ENCODE data around the gene DCANP1.

Gene DCANP1

DNA sequence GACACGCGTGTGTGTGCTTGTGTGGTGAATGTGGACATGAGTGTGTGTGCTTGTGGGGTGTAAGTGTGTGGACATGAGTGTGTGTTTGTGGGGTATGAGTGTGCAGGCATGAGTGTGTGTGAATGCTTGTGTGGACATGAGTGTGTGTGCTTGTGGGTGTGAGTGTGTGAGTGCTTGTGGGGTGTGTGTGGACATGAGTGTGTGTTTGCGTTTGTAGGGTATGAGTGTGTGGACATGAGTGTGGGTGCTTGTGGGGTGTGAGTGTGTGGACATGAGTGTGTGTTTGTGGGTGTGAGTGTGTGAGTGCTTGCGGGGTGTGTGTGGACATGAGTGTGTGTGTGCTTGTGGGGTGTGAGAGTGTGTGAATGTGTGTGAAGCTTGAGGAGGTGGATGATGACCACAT is 34.8 kb upstream of the DCANP1 start:
- no peak overlapping the region for H3K4me3 ChIP-seq (replicated peaks; ENCODE audit: insufficient read depth, low read length)
- H3K27ac ChIP-seq (replicated peaks) = peak overlapping the region; percentile 36
- no peaks in the 10 kb centered on the region for H3K27me3 ChIP-seq (ENCODE audit: insufficient read depth, poor library complexity, severe bottlenecking)
- DNase-seq (ENCODE audit: low read depth in 1 of 2, low spot score in 1 of 2) = no peak
- TF ChIP-seq, protein P1, sequence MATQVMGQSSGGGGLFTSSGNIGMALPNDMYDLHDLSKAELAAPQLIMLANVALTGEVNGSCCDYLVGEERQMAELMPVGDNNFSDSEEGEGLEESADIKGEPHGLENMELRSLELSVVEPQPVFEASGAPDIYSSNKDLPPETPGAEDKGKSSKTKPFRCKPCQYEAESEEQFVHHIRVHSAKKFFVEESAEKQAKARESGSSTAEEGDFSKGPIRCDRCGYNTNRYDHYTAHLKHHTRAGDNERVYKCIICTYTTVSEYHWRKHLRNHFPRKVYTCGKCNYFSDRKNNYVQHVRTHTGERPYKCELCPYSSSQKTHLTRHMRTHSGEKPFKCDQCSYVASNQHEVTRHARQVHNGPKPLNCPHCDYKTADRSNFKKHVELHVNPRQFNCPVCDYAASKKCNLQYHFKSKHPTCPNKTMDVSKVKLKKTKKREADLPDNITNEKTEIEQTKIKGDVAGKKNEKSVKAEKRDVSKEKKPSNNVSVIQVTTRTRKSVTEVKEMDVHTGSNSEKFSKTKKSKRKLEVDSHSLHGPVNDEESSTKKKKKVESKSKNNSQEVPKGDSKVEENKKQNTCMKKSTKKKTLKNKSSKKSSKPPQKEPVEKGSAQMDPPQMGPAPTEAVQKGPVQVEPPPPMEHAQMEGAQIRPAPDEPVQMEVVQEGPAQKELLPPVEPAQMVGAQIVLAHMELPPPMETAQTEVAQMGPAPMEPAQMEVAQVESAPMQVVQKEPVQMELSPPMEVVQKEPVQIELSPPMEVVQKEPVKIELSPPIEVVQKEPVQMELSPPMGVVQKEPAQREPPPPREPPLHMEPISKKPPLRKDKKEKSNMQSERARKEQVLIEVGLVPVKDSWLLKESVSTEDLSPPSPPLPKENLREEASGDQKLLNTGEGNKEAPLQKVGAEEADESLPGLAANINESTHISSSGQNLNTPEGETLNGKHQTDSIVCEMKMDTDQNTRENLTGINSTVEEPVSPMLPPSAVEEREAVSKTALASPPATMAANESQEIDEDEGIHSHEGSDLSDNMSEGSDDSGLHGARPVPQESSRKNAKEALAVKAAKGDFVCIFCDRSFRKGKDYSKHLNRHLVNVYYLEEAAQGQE (IDR thresholded peaks at IDR 0.05; ENCODE audit: insufficient replicate concordance, low read depth) = no peak
- TF ChIP-seq GABPA (IDR thresholded peaks at IDR 0.05; ENCODE audit: low read depth) (no peak), SPI1 (IDR thresholded peaks at IDR 0.05; ENCODE audit: borderline replicate concordance, low read depth) (no peak), POLR2AphosphoS5 (IDR thresholded peaks at IDR 0.05; ENCODE audit: low read depth) (no peak)
- TF ChIP-seq, protein P2, sequence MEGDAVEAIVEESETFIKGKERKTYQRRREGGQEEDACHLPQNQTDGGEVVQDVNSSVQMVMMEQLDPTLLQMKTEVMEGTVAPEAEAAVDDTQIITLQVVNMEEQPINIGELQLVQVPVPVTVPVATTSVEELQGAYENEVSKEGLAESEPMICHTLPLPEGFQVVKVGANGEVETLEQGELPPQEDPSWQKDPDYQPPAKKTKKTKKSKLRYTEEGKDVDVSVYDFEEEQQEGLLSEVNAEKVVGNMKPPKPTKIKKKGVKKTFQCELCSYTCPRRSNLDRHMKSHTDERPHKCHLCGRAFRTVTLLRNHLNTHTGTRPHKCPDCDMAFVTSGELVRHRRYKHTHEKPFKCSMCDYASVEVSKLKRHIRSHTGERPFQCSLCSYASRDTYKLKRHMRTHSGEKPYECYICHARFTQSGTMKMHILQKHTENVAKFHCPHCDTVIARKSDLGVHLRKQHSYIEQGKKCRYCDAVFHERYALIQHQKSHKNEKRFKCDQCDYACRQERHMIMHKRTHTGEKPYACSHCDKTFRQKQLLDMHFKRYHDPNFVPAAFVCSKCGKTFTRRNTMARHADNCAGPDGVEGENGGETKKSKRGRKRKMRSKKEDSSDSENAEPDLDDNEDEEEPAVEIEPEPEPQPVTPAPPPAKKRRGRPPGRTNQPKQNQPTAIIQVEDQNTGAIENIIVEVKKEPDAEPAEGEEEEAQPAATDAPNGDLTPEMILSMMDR (IDR thresholded peaks at IDR 0.05; ENCODE audit: insufficient read depth, low read length) = no peak

DNA sequence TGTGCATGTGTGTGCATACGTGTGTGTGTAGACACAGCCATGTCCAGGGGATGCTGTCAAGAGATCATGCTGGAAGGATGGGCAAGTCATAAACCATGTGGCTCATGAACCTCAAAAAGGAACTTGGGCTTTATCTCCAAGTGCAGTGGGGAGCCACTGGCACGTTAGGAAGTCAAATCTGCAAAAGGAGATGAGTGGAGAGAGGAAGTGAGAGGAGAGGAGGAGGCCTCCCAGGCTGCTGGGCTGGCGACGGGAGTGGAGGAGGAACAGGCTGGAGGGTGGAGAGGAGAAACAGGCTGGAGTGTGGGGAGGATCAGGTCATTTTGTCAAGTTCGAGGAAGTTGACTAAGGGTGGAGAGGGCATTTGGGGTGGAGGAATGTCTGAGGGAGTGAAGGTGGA is 34.2 kb upstream of the DCANP1 start:
- peak; percentile 73 to 80 for DNase-seq (ENCODE audit: low read depth in 1 of 2, low spot score in 1 of 2)
- peak overlapping the region; percentile 36; the same call in 1 of the 2 replicates for H3K27ac ChIP-seq (replicated peaks)
- TF ChIP-seq SPI1 (IDR thresholded peaks at IDR 0.05; ENCODE audit: borderline replicate concordance, low read depth) = peak; percentile 91
- no peak for TF ChIP-seq GABPA (IDR thresholded peaks at IDR 0.05; ENCODE audit: low read depth)
- TF ChIP-seq POLR2AphosphoS5 (IDR thresholded peaks at IDR 0.05; ENCODE audit: low read depth) = peak; percentile 71
- H3K27me3 ChIP-seq (ENCODE audit: insufficient read depth, poor library complexity, severe bottlenecking) = no peaks in the 10 kb centered on the region
- no peak overlapping the region for H3K4me3 ChIP-seq (replicated peaks; ENCODE audit: insufficient read depth, low read length)

DNA sequence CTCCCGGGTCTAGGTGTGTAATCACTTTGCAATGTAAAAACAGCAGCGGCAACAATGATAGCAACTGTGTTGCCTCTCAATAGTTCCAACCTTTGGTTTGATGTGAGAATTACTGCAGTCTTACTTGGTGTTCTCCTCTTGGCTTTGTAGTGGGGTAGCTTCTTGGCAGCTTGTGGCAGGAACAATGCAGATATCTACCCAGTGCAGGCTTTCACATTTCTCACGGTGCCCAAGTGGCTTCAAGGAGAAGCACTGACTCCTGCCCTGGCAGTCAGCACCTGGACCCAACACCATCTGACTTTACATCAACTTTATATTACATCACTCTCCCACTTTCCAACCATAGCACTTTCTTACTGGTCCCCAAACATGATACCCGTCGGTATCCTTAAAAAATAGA is 33.4 kb upstream of the DCANP1 start:
- no peaks in the 10 kb centered on the region for H3K27me3 ChIP-seq (ENCODE audit: insufficient read depth, poor library complexity, severe bottlenecking)
- no peak for DNase-seq (ENCODE audit: low read depth in 1 of 2, low spot score in 1 of 2)

DNA sequence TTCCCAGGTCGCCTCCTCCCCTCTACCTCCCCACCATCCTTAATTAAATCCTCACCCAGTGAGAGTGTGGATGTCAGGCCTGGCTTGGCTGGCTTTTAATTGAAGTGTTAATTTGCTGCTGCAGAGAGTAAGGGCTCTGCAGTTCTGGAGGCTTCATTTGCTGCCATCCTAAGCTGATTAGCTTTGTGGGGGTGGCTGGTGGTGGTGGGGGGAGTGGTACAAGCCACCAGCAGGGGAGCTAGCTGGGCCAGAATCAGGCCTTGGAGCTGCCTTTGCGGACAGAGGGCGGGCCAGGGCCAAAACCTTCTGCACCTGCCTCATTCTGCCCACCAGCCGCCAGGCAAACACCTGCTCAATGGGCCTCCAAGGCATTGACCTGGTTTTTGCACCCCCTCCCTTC is 31.8 kb upstream of the DCANP1 start:
- H3K27ac ChIP-seq (replicated peaks) = no peak overlapping the region
- H3K27me3 ChIP-seq (ENCODE audit: insufficient read depth, poor library complexity, severe bottlenecking) = no peaks in the 10 kb centered on the region
- H3K4me3 ChIP-seq (replicated peaks; ENCODE audit: insufficient read depth, low read length) = no peak overlapping the region
- DNase-seq (ENCODE audit: low read depth in 1 of 2, low spot score in 1 of 2) = no peak
- TF ChIP-seq, protein P2 (IDR thresholded peaks at IDR 0.05; ENCODE audit: insufficient read depth, low read length) = no peak
- TF ChIP-seq POLR2AphosphoS5 (IDR thresholded peaks at IDR 0.05; ENCODE audit: low read depth) (no peak), GABPA (IDR thresholded peaks at IDR 0.05; ENCODE audit: low read depth) (no peak), SPI1 (IDR thresholded peaks at IDR 0.05; ENCODE audit: borderline replicate concordance, low read depth) (no peak)
- TF ChIP-seq, protein P1 (IDR thresholded peaks at IDR 0.05; ENCODE audit: insufficient replicate concordance, low read depth) = no peak

More for the DNA sequence above, 33.4 kb upstream of the DCANP1 start:
- no peak overlapping the region for H3K4me3 ChIP-seq (replicated peaks; ENCODE audit: insufficient read depth, low read length)
- TF ChIP-seq, protein P2 (IDR thresholded peaks at IDR 0.05; ENCODE audit: insufficient read depth, low read length) = no peak
- TF ChIP-seq GABPA (IDR thresholded peaks at IDR 0.05; ENCODE audit: low read depth) = no peak
- TF ChIP-seq SPI1 (IDR thresholded peaks at IDR 0.05; ENCODE audit: borderline replicate concordance, low read depth) = no peak
- TF ChIP-seq POLR2AphosphoS5 (IDR thresholded peaks at IDR 0.05; ENCODE audit: low read depth) = no peak
- TF ChIP-seq, protein P1 (IDR thresholded peaks at IDR 0.05; ENCODE audit: insufficient replicate concordance, low read depth) = no peak
- H3K27ac ChIP-seq (replicated peaks) = no peak overlapping the region

Data from HL-60 (cell line).